ENCODE data around the gene MAMSTR. TPM values are rescaled to one million over a fixed set of nuclear protein-coding genes. Genes with fewer than 3 reads are reported as not detected.

Gene MAMSTR
- total RNA-seq, 1 donor from 2014 or later, result 2.7 TPM

- peaks cover 7% of the 10 kb centered on the region for H3K9me3 Mint-ChIP-seq (ENCODE audit: unreplicated experiment)
- DNase-seq, result no peak
- H3K27ac Mint-ChIP-seq (ENCODE audit: unreplicated experiment), result no peak overlapping the region
- H3K27me3 Mint-ChIP-seq (ENCODE audit: unreplicated experiment), result peaks cover 3% of the 10 kb centered on the region
- H3K4me1 Mint-ChIP-seq (ENCODE audit: low read depth, unreplicated experiment), result peaks cover 7% of the 10 kb centered on the region
- H3K4me3 Mint-ChIP-seq (ENCODE audit: unreplicated experiment), result no peak overlapping the region
- TF ChIP-seq CTCF (IDR thresholded peaks at IDR 0.05; ENCODE audit: partially characterized antibody, unreplicated experiment), result no peak
- no peaks in the 10 kb centered on the region for H3K36me3 Mint-ChIP-seq (ENCODE audit: unreplicated experiment)
Observed at GRCh38 chr19:48669903-48670668, 49.4 kb downstream of the MAMSTR start.

DNA sequence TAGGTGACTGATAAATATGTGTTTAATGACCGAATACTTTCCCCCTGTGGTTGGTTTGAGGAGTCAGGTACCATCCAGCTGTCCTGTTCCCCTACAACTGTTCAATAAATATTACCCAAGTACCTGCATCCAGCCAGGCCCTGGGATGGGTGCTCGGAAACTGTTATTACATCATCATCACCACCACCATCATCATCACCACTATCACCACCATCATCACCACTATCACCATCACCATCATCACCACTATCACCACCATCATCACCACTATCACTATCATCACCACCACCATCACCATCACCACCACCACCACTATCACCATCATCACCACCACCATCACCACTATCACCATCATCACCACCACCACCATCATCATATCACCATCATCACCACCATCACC, 50.8 kb downstream of the MAMSTR start:
- Mint-ChIP-seq H3K27me3 (ENCODE audit: unreplicated experiment) (peaks cover 3% of the 10 kb centered on the region), H3K36me3 (ENCODE audit: unreplicated experiment) (no peaks in the 10 kb centered on the region), H3K9me3 (ENCODE audit: unreplicated experiment) (peaks cover 7% of the 10 kb centered on the region), H3K4me3 (ENCODE audit: unreplicated experiment) (no peak overlapping the region), H3K4me1 (ENCODE audit: low read depth, unreplicated experiment) (peaks cover 4% of the 10 kb centered on the region), H3K27ac (ENCODE audit: unreplicated experiment) (no peak overlapping the region)
- DNase-seq, result no peak
- TF ChIP-seq CTCF (IDR thresholded peaks at IDR 0.05; ENCODE audit: partially characterized antibody, unreplicated experiment), result no peak

GRCh38 chr19:48668332-48668731, 51.2 kb downstream of the MAMSTR start:
- H3K4me3 Mint-ChIP-seq (ENCODE audit: unreplicated experiment), result no peak overlapping the region
- no peak for TF ChIP-seq CTCF (IDR thresholded peaks at IDR 0.05; ENCODE audit: partially characterized antibody, unreplicated experiment)
- DNase-seq, result no peak
- H3K27me3 Mint-ChIP-seq (ENCODE audit: unreplicated experiment), result peaks cover 3% of the 10 kb centered on the region
- H3K36me3 Mint-ChIP-seq (ENCODE audit: unreplicated experiment), result no peaks in the 10 kb centered on the region
- H3K4me1 Mint-ChIP-seq (ENCODE audit: low read depth, unreplicated experiment), result peaks cover 4% of the 10 kb centered on the region
- H3K9me3 Mint-ChIP-seq (ENCODE audit: unreplicated experiment), result peaks cover 7% of the 10 kb centered on the region
- no peak overlapping the region for H3K27ac Mint-ChIP-seq (ENCODE audit: unreplicated experiment)

DNA sequence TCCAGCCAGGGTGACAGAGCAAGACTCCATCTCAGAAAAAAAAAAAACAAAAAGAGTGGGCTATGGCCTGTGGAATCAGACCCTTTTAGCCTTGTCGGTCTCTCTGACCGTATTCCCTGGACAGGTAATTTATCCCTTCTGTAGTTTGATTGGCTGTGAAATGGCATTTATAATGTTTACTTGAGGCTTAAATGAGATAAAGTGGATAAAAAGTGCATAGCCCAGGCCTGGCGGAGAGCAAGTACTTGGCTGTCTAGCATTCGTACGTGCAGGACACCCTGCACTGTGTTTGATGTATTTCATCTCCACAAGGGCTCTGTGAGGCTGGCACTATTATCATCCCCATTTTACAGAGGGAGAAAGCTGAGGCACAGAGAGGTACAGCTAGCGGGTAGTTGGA, 53.7 kb downstream of the MAMSTR start:
- no peak for DNase-seq
- Mint-ChIP-seq H3K27me3 (ENCODE audit: unreplicated experiment) (peaks cover 3% of the 10 kb centered on the region), H3K4me3 (ENCODE audit: unreplicated experiment) (no peak overlapping the region), H3K27ac (ENCODE audit: unreplicated experiment) (no peak overlapping the region), H3K9me3 (ENCODE audit: unreplicated experiment) (peaks cover 7% of the 10 kb centered on the region), H3K4me1 (ENCODE audit: low read depth, unreplicated experiment) (no peaks in the 10 kb centered on the region), H3K36me3 (ENCODE audit: unreplicated experiment) (no peaks in the 10 kb centered on the region)
- no peak for TF ChIP-seq CTCF (IDR thresholded peaks at IDR 0.05; ENCODE audit: partially characterized antibody, unreplicated experiment)

GRCh38 chr19:48664476-48664875, 55.0 kb downstream of the MAMSTR start:
- Mint-ChIP-seq H3K36me3 (ENCODE audit: unreplicated experiment) (no peaks in the 10 kb centered on the region), H3K4me1 (ENCODE audit: low read depth, unreplicated experiment) (no peaks in the 10 kb centered on the region), H3K27me3 (ENCODE audit: unreplicated experiment) (no peaks in the 10 kb centered on the region), H3K27ac (ENCODE audit: unreplicated experiment) (no peak overlapping the region), H3K9me3 (ENCODE audit: unreplicated experiment) (peaks cover 4% of the 10 kb centered on the region), H3K4me3 (ENCODE audit: unreplicated experiment) (no peak overlapping the region)
- DNase-seq, result no peak
- no peak for TF ChIP-seq CTCF (IDR thresholded peaks at IDR 0.05; ENCODE audit: partially characterized antibody, unreplicated experiment)

All from glutamatergic neuron (in vitro differentiated cells).